ENCODE results near the gene IGSF11.

The IGSF11 gene

GRCh38 chr3:118907909-118908308, 126.7 kb downstream of the IGSF11 start:
- DNase-seq: no peak
- Histone ChIP-seq H3K27ac (no peak overlapping the region), H3K36me3 (replicated peaks) (no peaks in the 10 kb centered on the region), H3K4me3 (ENCODE audit: low read depth, low read length) (no peak overlapping the region), H3K27me3 (replicated peaks) (no peaks in the 10 kb centered on the region)
- no peak for TF ChIP-seq CTCF (IDR thresholded peaks at IDR 0.05; ENCODE audit: low read depth, low read length, missing control alignments)
- in situ Hi-C loops (cut with HindIII; ENCODE audit: low pct_ligation_motif_present, low sequenced_read_pairs): no loop called here

GRCh38 chr3:118900737-118901525, 133.7 kb downstream of the IGSF11 start:
- H3K4me3 ChIP-seq (ENCODE audit: low read depth, low read length): no peak overlapping the region
- no peak for DNase-seq

GRCh38 chr3:118890206-118890605, 144.4 kb downstream of the IGSF11 start:
- in situ Hi-C loops (cut with HindIII; ENCODE audit: low pct_ligation_motif_present, low sequenced_read_pairs): no loop called here
- Histone ChIP-seq H3K4me3 (ENCODE audit: low read depth, low read length) (no peak overlapping the region), H3K27ac (no peak overlapping the region), H3K27me3 (replicated peaks) (no peaks in the 10 kb centered on the region), H3K36me3 (replicated peaks) (no peaks in the 10 kb centered on the region)
- no peak for DNase-seq
- no peak for TF ChIP-seq CTCF (IDR thresholded peaks at IDR 0.05; ENCODE audit: low read depth, low read length, missing control alignments)

More at GRCh38 chr3:118900737-118901525, 133.7 kb downstream of the IGSF11 start:
- Histone ChIP-seq H3K27me3 (replicated peaks) (no peaks in the 10 kb centered on the region), H3K27ac (no peak overlapping the region), H3K36me3 (replicated peaks) (no peaks in the 10 kb centered on the region)
- no peak for TF ChIP-seq CTCF (IDR thresholded peaks at IDR 0.05; ENCODE audit: low read depth, low read length, missing control alignments)
- in situ Hi-C loops (cut with HindIII; ENCODE audit: low pct_ligation_motif_present, low sequenced_read_pairs): no loop called here

GRCh38 chr3:118889691-118890090, 145.0 kb downstream of the IGSF11 start:
- in situ Hi-C loops (cut with HindIII; ENCODE audit: low pct_ligation_motif_present, low sequenced_read_pairs): no loop called here
- DNase-seq: no peak
- Histone ChIP-seq H3K27ac (no peak overlapping the region), H3K4me3 (ENCODE audit: low read depth, low read length) (no peak overlapping the region), H3K36me3 (replicated peaks) (no peaks in the 10 kb centered on the region), H3K27me3 (replicated peaks) (no peaks in the 10 kb centered on the region)
- TF ChIP-seq CTCF (IDR thresholded peaks at IDR 0.05; ENCODE audit: low read depth, low read length, missing control alignments): no peak

- no peaks in the 10 kb centered on the region for H3K27me3 ChIP-seq (replicated peaks)
- no peak for TF ChIP-seq CTCF (IDR thresholded peaks at IDR 0.05; ENCODE audit: low read depth, low read length, missing control alignments)
- in situ Hi-C loops (cut with HindIII; ENCODE audit: low pct_ligation_motif_present, low sequenced_read_pairs): no loop called here
Observed at GRCh38 chr3:118886708-118887107, 147.9 kb downstream of the IGSF11 start.

More at GRCh38 chr3:118886708-118887107, 147.9 kb downstream of the IGSF11 start:
- Histone ChIP-seq H3K4me3 (ENCODE audit: low read depth, low read length) (no peak overlapping the region), H3K27ac (no peak overlapping the region), H3K36me3 (replicated peaks) (no peaks in the 10 kb centered on the region)
- DNase-seq: no peak

Measured in brain microvascular endothelial cell (primary cell).